GM18861 (cell line): ENCODE data around the gene NPHS1.
"Not testable (repeated sequence)": the region's sequence is repeated elsewhere in the genome, so short reads cannot be mapped to it uniquely, and the experiment has no call there.

Source experiments
- ATAC-seq: cut with Tn5 transposase; IDR thresholded peaks from one replicate; pipeline ENCODE4 v1.9.1; 2021; ENCODE audit not compliant: unreplicated experiment

The NPHS1 gene

GRCh38 chr19:35848919-35849505 lies 3.3 kb downstream of the NPHS1 start:
- ATAC-seq, result no peak

GRCh38 chr19:35848486-35848885 lies 3.8 kb downstream of the NPHS1 start:
- no peak for ATAC-seq

- no peak for ATAC-seq
These were observed 4.4 kb downstream of the NPHS1 start for GRCh38 chr19:35847911-35848310.

GRCh38 chr19:35846038-35846668 lies 6.2 kb downstream of the NPHS1 start:
- no peak for ATAC-seq

GRCh38 chr19:35845215-35846037 lies 6.9 kb downstream of the NPHS1 start:
- no peak for ATAC-seq

- ATAC-seq, result no peak
These were observed 7.7 kb downstream of the NPHS1 start for GRCh38 chr19:35844482-35845214.

- ATAC-seq, result no peak
These were observed 8.4 kb downstream of the NPHS1 start for GRCh38 chr19:35843676-35844481.

- ATAC-seq, result no peak
These were observed 9.5 kb downstream of the NPHS1 start for GRCh38 chr19:35842666-35843272.

GRCh38 chr19:35841961-35842595 lies 10.2 kb downstream of the NPHS1 start:
- no peak for ATAC-seq

- not testable (repeated sequence) for ATAC-seq
These were observed 16.2 kb downstream of the NPHS1 start for GRCh38 chr19:35836096-35836495.

- ATAC-seq, result no peak
These were observed 18.3 kb downstream of the NPHS1 start for GRCh38 chr19:35833972-35834371.

GRCh38 chr19:35832054-35832453 lies 20.2 kb downstream of the NPHS1 start:
- ATAC-seq, result no peak

GRCh38 chr19:35830986-35831385 lies 21.3 kb downstream of the NPHS1 start:
- no peak for ATAC-seq

- ATAC-seq, result no peak
These were observed 23.5 kb downstream of the NPHS1 start for GRCh38 chr19:35828692-35829301.

- ATAC-seq, result no peak
These were observed 28.2 kb downstream of the NPHS1 start for GRCh38 chr19:35824150-35824549.

- ATAC-seq, result no peak
These were observed 29.7 kb downstream of the NPHS1 start for GRCh38 chr19:35822579-35822978.

- no peak for ATAC-seq
These were observed 33.9 kb downstream of the NPHS1 start for GRCh38 chr19:35818445-35818844.

- ATAC-seq, result no peak
These were observed 35.5 kb downstream of the NPHS1 start for GRCh38 chr19:35816846-35817245.

GRCh38 chr19:35816262-35816661 lies 36.0 kb downstream of the NPHS1 start:
- ATAC-seq, result no peak
